GM21367 (cell line): ENCODE measurements around the gene FSD1.
"Not testable (repeated sequence)": the region's sequence is repeated elsewhere in the genome, so short reads cannot be mapped to it uniquely, and the experiment has no call there.

Experiments used
- ATAC-seq: cut with Tn5 transposase; IDR thresholded peaks from one replicate; pipeline ENCODE4 v1.9.1; 2021; ENCODE audit not compliant: unreplicated experiment

FSD1 gene

DNA sequence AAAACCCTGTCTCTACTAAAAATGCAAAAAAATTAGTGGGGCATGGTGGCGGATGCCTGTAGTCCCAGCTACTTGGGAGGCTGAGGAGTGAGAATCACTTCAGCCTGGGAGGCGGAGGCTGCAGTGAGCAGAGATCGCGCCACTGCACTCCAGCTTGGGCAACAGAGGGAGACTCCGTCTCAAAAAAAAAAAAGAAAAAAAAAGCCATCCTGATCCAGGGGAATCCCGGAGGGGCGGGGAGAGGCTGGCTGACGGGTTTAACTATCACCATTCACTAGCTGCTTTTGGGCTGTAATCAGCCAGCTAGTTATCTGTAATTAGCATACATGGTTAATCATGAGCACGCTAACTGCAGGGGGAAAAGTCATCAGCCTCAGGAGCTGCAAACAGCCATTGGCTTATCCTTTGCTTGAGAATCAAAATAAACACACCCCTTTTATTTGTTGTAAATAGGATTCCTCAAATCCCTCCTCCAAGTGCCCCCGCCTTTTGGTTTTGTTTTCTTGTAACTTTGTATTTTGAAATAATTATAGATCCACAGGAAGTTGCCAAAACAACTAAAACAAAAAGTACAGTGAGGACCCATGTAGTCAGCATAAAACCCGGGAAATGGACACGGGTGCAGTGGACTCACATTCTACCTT lies 9.6 kb downstream of the FSD1 start:
- ATAC-seq = no peak

DNA sequence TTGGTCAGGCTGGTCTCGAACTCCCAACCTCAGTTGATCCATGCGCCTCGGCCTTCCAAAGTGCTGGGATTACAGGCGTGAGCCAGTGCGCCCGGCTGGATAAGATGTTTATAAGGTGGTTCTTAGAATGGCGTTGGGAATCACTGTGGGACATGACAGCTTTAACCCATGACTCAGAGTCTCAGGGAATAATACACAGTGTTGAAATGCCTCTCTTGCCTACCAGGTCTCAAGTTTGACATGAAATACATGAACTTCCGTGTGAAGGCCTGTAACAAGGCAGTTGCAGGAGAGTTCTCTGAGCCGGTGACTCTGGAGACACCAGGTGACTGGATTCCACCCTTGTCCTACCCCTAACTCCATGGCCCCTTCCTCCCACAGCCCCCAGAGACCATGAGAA lies 12.6 kb downstream of the FSD1 start:
- no peak for ATAC-seq

DNA sequence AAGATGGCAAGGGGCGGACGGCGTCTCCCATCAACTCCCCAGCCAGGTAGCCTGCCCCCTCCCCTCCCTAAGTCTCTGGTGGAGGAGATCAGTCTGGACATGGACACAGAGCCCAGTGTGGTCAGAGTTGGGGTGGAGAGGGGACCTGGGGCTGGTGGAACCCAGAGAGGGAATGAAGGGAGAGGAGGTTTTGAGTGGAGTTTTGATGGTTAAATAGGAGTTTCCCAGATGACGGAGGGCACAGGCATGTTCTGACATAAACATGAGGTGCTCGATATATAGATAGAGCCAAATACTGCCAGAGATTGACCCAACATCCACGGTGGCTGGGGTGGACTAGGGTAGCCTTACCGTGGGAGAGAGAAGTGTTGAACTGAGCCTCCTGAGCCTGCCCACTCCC lies 14.1 kb downstream of the FSD1 start:
- no peak for ATAC-seq

DNA sequence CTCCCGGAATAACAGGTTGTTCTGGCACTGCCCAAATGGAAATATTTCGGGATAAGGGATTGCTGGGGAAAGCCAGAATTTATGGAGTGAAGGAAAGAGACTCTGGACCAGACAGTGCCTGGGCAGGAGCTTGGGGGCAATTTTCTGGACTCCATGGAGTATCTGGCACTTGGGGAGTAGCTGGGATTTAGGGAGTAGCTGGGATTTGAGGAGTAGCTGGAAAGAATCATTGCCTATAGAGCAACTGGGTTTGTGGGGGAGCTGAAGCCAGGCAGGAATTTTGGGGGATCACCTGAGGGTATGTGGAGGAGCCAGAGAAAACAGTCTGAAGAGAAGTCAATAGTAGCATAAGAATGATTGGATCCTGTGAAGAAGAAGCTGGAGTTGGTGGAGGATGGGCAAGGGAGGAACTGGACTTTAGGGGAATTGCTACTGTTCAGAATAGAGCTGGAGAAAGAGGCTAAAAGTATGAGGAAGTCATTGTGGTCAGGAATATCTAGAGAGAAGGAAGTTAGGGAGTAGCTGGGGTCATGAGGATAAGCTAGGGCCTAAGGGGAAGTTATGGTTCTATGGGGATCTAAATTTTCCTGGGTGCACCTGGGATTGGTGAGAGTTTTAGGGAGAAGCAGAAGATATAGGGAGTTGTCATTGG lies 14.8 kb downstream of the FSD1 start:
- no peak for ATAC-seq

DNA sequence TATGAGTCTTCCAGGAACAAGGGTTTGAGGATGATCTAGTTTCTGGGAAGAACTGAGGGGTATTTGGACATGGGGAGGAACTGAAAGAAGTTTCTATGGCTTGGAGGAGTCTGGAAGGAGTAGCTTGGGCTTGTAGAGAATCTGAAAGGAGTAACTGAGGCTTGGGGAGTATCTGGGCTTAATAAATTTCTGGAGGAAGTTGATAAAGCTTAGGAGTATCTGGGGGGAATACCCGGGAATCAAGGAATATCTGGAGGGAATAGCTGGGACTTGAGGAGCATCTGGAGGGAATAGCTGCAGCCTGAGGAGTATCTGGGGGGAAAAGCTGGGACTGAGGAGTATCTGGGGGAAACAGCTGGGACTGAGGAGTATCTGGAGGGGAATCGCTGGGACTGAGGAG lies 16.0 kb downstream of the FSD1 start:
- no peak for ATAC-seq

DNA sequence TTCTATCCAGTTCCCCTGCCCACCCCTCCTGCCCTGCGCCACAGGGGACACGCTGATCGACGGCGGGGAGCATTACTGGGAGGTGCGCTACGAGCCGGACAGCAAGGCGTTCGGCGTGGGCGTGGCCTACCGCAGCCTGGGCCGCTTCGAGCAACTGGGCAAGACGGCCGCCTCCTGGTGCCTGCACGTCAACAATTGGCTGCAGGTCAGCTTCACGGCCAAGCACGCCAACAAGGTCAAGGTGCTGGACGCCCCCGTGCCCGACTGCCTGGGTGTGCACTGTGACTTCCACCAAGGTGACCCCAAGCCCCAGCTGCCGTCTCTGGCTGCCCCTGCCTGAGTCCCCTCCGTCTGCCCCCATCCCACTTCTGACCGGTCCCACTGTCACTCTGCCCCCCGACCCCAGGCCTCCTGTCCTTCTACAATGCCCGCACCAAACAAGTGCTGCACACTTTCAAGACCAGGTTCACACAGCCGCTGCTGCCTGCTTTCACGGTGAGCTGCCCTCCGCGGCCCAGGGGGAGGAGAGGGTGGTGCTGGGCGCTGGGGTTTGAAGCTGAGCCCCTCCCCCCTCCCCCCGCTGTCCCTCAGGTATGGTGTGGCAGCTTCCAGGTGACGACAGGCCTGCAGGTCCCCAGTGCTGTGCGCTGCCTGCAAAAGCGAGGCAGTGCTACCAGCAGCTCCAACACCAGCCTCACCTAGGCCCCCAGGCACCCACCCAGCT lies 18.7 kb downstream of the FSD1 start:
- no peak for ATAC-seq

DNA sequence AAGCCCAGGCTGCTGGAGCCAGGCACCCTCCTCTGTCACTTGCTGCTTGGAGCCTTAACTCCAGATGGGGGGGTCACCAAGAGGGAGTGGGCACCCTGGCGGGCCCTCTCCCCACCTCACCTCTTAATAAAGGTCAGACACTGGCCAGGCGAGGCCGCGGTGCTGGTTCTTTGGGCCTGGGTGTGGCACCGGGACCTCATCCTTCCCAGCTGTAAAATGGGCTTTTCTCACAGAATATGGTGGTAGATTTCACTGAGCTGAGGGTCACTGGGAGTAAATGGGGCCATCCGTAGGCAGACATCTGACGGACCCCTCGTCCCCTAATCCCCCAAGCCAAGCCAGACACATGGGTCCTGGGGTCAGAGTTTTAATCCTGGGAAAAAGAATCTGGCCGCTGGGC lies 19.3 kb downstream of the FSD1 start:
- no peak for ATAC-seq

DNA sequence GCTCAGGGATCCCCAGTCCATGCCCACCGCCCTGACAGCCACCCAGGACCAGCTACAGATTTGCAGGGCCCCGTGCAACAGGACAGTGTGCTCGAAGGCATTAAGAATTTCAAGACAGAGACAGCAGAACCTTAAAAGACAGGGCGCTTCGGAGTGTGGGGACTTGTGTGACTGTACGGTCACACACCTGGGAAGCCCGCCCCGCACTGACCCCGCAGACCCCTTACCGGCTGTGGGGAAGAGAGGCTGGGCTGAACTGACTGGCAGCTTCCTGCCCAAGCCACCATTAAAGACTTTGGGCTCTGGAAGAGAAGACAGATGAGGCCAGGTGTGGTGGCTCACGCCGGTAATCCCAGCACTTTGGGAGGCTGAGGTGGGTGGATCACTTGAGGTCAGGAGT lies 19.8 kb downstream of the FSD1 start:
- no peak for ATAC-seq

DNA sequence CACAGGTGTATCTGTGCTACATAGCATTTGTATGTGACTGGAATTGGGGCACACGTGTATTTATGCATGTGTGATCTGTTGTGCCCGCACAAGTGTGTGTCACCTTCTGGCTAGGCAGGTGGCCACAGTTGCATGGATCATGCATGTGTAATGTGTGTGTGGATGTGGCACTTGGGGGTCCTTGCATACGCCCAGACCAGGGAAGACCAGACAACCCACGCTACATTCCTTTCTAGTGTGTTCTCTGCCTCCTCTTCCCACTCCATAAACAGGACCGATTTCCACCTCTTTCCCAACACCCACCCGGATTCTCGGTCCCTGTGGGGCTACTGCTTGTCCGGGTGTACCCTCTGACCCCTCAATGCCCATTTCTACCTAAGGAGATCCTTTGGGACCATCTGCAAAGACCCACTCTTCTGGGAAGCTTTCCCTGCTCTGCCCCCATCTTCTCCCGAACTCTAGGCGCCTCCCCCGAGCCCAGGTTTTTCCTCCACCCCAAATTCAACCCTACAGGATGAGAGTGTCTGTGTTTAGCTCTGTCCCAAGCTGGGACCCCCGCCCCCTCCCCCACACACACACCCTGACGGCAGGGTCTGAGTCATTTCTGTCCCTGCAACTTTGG lies 21.9 kb downstream of the FSD1 start:
- no peak for ATAC-seq

DNA sequence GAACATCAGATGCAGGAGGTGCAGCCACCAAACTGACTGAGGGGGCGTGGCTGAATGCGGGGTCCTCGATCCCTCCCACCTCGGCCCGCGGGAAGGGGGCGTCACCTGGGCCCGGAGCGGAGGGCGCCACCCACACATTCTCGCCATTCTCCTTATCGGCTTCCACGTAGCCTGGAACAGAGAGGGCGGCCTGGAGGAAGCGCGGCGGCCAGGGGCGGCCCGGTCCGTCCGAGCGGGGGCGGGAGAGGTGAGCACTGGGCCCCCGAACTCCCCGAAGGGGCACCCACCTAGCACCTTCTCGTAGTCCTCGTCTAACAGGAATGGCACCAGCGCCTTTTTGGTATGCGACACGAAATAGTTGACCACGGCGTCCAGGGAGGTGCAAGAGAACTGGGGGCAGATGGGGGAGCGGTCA lies 22.4 kb downstream of the FSD1 start:
- no peak for ATAC-seq

DNA sequence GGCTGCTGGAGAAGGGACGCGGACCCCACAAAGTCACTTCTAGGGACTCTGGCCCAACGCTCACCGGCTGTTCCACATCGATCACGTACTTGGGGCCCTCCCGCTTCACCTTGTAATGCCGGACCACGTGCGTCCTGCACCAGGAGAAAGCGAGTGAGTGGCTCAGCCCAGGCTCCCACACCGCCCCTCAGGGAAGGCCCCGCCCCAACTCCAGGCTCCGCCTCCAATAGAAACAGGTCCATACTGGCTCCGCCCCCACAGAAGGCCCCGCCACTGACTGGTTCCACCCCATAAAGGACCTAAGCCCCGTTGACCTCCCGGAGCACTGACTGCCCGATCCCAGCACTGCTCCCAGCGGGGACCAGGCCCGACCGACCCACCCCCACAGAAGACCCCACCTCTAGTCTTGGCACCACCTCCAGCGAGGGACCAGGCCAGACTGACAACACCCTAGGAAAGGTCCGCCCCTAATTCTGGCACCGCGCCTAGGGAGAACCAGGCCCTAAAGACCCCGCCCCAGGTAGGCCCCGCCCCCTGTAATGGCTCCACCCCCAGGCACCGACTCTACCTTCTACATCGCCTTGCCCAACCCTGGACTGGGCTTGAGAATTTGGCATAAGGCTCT lies 23.0 kb downstream of the FSD1 start:
- ATAC-seq = no peak

DNA sequence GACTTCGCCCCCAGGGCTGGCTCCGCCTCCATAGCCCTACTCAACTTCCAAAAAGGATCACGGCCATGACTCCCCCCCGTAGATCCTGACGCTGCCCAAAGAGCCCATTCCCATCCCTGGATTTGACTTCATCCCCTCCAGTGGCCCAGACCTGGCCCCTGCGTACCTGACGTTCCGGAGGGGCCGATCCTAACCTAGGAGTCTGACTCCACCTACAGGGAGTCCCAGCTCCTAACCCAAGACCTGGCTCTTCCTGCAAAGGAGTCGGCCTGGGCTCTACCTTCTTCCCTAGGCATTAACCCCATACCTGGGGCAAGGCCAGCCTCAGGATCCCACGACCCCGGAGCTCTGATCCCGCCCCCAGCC lies 23.5 kb downstream of the FSD1 start:
- ATAC-seq = no peak

DNA sequence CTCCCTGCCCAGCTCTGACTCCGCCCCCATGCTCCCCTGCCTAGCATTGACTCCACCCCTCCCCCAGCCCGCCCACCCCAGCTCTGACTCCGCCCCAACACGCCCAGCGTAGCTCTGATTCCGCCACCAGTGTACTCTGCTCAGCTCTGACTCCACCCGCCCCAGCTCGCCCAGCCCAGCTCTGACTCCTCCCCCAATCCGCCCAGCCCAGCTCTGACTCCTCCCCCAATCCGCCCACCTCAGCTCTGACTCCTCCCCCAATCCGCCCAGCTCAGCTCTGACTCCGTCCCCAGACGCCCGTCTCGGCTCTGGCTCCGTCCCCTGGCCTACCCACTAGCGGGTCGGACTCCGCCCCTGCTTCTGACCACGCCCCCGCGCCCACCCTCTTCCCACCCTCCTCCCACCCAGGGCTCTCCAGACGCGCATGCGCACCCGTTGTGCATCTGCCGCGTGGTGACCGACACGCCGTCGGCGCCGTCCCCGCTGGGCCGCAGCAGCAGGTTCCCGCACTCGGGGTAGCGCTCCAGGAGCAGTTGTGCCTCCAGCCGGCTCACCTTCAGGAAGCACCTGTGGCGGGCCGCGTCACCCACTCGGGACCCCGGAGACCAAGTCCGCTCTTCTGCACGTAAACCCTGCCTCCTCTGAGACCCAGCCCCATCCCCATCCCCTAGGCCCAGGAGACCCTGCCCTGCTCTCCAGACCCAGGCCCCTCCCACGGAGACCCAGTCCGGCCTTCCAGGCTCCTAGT lies 24.0 kb downstream of the FSD1 start:
- ATAC-seq = peak; percentile 67

DNA sequence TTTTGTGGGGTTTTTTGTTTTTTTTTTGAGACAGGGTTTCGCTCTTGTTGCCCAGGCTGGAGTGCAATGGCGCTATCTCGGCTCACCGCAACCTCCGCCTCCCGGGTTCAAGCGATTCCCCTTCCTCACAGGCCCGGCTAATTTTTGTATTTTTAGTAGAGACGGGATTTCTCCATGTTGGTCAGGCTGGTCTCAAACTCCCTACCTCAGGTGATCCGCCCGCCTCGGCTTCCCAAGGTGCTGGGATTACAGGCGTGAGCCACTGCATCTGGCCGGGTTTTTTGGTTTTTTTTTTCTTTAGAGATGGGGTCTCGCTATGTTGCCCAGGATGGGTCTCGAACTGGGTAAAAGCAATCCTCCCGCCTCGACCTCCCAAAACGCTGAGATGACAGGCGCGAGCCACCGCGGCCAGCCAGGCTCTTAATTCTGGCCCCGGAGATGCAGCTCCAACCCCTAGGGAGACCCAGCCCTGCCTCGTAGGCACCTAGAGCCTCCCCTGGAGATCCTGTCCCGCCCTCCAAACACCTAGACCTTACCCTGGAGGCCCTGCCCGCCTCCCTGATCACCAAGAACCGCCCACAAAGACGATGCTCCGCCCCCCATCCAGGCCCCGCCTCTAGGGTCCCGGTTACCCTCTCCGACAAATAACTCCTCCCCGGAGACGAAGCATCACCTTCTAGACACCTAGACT lies 24.7 kb downstream of the FSD1 start:
- ATAC-seq = not testable (repeated sequence)

DNA sequence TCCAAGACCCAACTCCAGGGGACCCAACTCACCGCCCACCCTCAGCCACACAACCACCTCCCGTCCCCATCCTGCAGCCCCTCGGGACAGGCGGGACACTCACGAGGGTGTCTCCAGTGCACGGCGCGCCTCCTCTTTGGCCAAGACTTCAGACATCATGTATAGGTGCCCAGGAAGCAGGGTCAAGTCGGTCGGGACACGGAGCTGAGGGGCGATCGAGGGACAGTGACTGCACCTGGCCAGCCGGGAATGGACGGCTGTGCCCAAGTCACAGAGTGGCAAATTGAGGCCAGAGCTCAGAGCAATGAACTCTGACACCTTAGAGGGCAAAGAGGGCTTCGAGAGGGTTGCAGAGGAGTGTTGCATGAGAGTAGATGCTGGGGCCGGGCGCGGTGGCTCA lies 25.5 kb downstream of the FSD1 start:
- no peak for ATAC-seq

DNA sequence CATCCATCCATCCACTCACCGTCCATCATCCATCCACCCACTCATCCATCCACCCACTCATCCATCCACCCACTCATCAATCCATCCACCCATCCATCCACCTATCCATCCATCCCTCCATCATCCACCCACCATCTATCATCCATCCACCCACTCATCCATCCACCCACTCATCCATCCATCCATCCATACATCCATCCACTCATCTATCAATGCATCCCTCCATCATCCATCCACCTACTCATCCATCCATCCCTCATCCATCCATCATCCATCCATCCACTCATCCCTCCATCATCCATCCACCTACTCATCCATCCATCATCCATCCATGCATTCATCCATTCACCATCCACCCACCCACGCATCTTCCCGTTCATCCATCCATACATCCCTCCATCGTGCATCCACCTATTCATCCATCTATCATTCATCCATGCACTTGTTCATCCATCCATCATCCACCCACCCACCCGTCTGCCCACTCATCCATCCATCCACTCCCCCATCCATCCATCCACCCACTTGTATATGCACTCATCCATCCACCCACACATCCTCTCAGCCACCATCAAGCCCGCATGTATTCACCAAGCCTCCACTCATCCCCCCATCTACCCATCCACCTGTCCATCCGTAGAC lies 30.7 kb downstream of the FSD1 start:
- ATAC-seq = no peak

DNA sequence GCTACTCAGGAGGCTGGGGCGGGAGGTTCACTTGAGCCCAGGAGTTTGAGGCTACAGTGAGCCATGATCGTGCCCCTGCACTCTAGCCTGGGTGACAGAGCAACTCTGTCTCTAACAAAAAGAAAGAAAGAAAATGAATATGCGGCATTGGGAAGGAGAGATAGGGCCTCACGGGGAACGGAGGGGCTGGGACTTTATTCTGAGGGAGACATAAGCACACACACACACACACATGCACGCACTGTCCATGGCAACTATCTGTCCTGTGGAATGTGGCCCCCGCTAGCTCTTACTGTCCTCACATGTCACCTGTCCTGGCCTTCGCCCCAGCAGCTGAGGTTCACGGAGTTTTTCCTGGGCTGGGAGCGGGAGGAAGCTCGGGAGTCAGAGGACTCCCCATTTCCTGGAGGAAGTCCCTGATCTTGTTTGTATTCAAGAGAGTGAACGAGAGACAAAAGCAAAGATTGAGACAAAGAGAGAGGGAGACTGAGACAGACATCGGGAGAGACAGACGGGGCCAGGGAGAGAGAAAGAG lies 33.6 kb downstream of the FSD1 start:
- ATAC-seq = no peak

DNA sequence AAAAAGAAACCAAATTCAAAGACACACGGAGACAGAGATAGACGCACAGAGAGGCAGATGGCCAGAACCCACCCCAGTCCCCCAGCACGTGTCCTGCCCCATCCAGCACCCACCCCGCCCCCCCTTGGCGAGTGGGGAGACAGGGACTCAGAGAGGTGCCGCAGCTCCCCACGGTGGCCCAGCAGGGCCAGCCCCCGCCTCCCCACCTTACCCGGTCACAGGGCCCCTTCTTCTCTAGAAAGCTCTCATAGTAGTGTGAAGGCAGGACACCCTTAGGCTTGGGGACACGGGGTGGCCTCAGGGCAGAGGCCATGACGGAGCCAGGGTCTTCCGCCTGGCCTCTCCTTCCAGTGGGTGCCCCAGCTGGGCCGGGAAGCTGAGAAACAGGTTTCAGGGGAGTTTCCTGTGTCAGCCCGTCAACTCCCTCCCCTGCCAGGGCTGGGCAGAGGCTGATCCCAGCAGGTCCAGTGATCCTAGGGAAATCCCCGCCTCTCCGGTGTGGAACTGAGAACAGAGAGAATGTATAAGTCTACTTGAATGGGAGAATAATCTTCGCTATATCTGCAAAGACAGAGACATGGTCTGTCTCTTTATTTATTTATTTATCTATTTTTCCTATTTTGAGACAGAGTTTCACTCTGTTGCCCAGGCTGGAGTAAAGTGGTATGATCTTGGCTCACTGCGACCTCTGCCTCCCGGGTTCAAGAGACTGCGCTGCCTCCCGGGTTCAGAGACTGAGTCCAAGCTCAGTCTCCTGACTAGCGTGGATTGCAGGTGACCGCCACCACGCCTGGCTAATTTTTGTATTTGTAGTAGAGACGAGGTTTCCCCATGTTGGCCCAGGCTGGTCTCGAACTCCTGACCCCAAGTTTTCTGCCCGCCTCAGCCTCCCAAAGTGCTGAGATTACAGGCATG lies 34.3 kb downstream of the FSD1 start, which contains the start of gene STAP2:
Gene STAP2, minus strand, starts transcription at position 387 of the 915 bp plus-strand sequence. Its CDS starts 74 bp downstream, at position 313.
- ATAC-seq = no peak

DNA sequence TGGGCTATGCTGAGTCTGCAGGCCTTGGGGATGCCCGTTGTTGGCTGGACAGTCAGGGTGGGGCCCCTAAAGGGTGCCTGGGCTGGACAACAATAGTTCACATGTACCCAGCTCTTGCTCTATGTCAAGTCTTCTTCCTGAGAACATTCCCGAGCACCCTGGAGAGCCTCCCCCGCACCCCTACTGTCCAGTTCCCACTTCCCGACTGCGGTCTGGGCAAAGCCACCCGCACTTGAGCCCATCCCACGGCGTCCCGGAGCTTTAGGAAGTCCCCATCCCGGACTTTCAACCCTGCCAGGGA lies 37.9 kb downstream of the FSD1 start:
- ATAC-seq = peak; percentile 1
